Measurements from ENCODE around the gene CSDE1. TPM values are rescaled to one million over a fixed set of nuclear protein-coding genes. Genes with fewer than 3 reads are reported as not detected.

CSDE1 gene
- total and polyA plus RNA-seq, 5 donors = 227 to 819 (median 731) TPM

DNA sequence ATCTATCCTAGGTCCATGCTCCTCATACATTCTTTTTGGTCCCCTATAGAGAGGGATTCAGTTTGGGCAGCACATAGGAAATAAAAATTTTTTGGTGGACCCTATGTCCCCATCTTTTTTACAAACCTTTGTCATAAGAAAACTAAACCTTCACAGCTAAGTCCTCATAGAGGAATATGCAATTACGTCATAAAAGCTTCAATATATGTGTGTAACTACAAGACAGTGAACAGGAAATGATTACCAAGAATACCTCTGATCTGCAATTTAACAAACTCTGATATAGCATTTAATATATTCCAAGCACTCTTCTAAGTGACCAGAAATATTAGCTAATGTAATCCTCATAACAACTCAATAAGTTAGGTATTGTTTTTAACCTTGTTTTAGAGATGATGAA is 81.7 kb downstream of the CSDE1 start:
- no peaks in the 10 kb centered on the region for H3K4me1 ChIP-seq (ENCODE audit: control insufficient read depth, insufficient read depth, low read length)
- H3K4me3 ChIP-seq (ENCODE audit: low read length) = no peak overlapping the region
- DNase-seq (no peak), ATAC-seq (no peak)
- no peak overlapping the region for H3K27ac ChIP-seq (ENCODE audit: low read length)
- no peaks in the 10 kb centered on the region for H3K9me3 ChIP-seq (ENCODE audit: control insufficient read depth, low read length)
- H3K27me3 ChIP-seq (ENCODE audit: control insufficient read depth, insufficient read depth) = no peaks in the 10 kb centered on the region
- intact Hi-C loops (cut with DNase I) = no loop called here
- WGBS = 93% methylated on average over 1 of the region's 1 CpG

- no peak for ATAC-seq
Observed at GRCh38 chr1:114671939-114672275, 85.9 kb downstream of the CSDE1 start.

GRCh38 chr1:114671011-114671938 is 86.5 kb downstream of the CSDE1 start:
- intact Hi-C loops (cut with DNase I) = no loop called here
- DNase-seq (no peak), ATAC-seq (no peak)
- H3K4me1 ChIP-seq (ENCODE audit: control insufficient read depth, insufficient read depth, low read length) = no peaks in the 10 kb centered on the region
- 67% methylated on average over 9 of the region's 9 CpGs for WGBS
- H3K27ac ChIP-seq (ENCODE audit: low read length) = no peak overlapping the region
- peak overlapping the region; percentile 53 for H3K4me3 ChIP-seq (ENCODE audit: low read length)
- H3K9me3 ChIP-seq (ENCODE audit: control insufficient read depth, low read length) = no peaks in the 10 kb centered on the region
- no peaks in the 10 kb centered on the region for H3K27me3 ChIP-seq (ENCODE audit: control insufficient read depth, insufficient read depth)

More at GRCh38 chr1:114671939-114672275, 85.9 kb downstream of the CSDE1 start:
- intact Hi-C loops (cut with DNase I) = no loop called here
- H3K9me3 ChIP-seq (ENCODE audit: control insufficient read depth, low read length) = no peaks in the 10 kb centered on the region
- no peak overlapping the region for H3K4me3 ChIP-seq (ENCODE audit: low read length)
- DNase-seq = no peak
- no peaks in the 10 kb centered on the region for H3K27me3 ChIP-seq (ENCODE audit: control insufficient read depth, insufficient read depth)
- H3K4me1 ChIP-seq (ENCODE audit: control insufficient read depth, insufficient read depth, low read length) = no peaks in the 10 kb centered on the region
- H3K27ac ChIP-seq (ENCODE audit: low read length) = no peak overlapping the region
- WGBS = 88% methylated on average over 7 of the region's 7 CpGs

DNA sequence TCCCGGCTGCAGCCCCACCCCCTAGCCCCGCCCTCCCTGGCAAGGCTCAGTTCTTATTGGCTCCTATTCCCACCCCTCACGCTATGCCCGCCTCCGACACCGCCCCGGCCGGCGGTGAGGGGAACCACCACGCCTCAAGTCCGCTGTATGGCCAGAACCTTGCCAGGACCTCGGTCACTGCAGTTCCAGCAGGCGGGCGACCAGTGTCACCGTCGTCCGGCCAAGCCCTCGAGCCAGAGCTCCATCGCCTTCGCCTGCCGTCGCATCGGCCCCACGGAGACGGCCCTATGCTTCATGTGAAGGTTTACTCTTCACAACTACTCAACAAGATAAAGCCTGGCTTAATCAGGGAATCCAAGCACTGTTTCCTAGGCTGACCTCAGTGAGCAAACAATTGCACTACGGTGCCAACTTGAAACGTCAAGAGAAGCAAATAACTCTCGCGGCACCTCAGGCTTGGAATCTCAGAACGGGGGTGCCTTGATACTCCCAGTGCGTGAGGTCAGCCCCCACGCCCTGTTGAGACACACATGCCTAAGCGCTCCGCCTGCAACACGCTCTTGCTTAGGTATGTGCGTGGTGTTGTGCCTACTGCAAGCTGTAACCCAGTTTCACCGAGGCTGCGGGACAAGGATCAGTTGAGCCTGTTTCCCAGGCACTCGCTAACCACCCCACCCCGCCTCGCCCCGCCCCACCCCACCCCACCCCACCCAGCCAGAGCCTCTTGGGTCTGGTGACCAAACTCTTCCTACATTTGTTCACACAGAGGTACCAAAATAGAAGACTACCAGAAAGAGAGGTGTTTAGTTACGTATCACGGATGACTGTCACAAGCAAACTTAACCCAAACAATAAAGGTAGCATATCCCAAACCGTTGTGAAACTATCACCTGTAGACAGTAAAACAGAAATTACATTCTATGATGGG is 87.4 kb downstream of the CSDE1 start:
- intact Hi-C loops (cut with DNase I) = no loop called here
- peak; percentile 100 for ATAC-seq

GRCh38 chr1:114669562-114670082 is 88.2 kb downstream of the CSDE1 start, which contains the start of gene DENND2C:
Gene DENND2C, minus strand, starts transcription at chr1:114670049. Its CDS starts 44,065 bp downstream, at chr1:114625984.
- Histone ChIP-seq H3K4me3 (ENCODE audit: low read length) (peak within 1 kb of the TSS; percentile 53), H3K4me1 (ENCODE audit: control insufficient read depth, insufficient read depth, low read length) (no peaks in the 10 kb centered on the region), H3K27ac (ENCODE audit: low read length) (peak within 1 kb of the TSS; percentile 18), H3K27me3 (ENCODE audit: control insufficient read depth, insufficient read depth) (no peaks in the 10 kb centered on the region), H3K9me3 (ENCODE audit: control insufficient read depth, low read length) (no peaks in the 10 kb centered on the region)
- ATAC-seq = peak; percentile 77 to 81
- WGBS = under 1% methylated on average over 50 of the region's 50 CpGs
- DNase-seq = no peak
- intact Hi-C loops (cut with DNase I) = no loop called here

More for the DNA sequence above, 87.4 kb downstream of the CSDE1 start:
- Histone ChIP-seq H3K4me3 (ENCODE audit: low read length) (peak overlapping the region; percentile 53), H3K27ac (ENCODE audit: low read length) (peak overlapping the region; percentile 18), H3K27me3 (ENCODE audit: control insufficient read depth, insufficient read depth) (no peaks in the 10 kb centered on the region), H3K4me1 (ENCODE audit: control insufficient read depth, insufficient read depth, low read length) (no peaks in the 10 kb centered on the region), H3K9me3 (ENCODE audit: control insufficient read depth, low read length) (no peaks in the 10 kb centered on the region)
- WGBS = 4% methylated on average over 45 of the region's 45 CpGs
- peak; percentile 96 to 97 (median 97) for DNase-seq

DNA sequence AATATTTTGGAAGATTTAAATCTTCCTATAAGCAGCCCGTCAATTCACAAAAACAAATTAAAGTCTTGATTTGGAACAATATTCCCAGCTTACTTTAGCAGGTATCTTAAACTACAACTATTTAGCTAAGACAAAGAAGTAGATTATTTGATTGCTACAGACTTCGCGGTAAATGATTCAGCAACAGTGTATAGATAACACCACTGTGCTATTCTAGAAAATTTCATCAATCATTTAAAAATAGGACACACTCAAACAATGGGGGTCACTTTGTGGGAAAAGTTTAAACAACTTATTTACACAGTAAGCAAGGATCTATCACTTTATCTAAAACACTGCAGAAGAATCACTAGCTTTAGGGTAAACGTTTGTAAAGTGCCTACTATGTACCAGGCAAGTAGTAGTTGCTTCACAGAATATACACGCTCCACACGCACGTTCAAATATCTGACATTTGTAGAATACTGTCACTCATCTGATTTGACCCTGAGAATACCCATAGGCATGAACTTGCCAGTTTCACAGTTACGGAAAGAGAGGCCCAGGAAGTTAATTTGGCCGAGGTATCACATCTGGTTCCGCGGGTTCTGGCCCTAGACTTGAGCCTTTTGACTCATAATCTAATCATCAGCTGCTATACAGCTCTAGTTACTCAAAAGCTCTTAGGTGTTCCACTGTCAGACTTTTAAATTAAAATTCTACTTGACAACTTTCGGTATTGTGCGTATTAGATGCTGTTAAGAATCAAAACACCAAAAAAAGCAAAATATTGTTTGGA is 88.8 kb downstream of the CSDE1 start:
- H3K4me3 ChIP-seq (ENCODE audit: low read length) = peak overlapping the region; percentile 53
- no peaks in the 10 kb centered on the region for H3K4me1 ChIP-seq (ENCODE audit: control insufficient read depth, insufficient read depth, low read length)
- DNase-seq (no peak), ATAC-seq (no peak)
- 40% methylated on average over 13 of the region's 13 CpGs for WGBS
- intact Hi-C loops (cut with DNase I) = no loop called here
- H3K9me3 ChIP-seq (ENCODE audit: control insufficient read depth, low read length) = no peaks in the 10 kb centered on the region
- no peak overlapping the region for H3K27ac ChIP-seq (ENCODE audit: low read length)
- no peaks in the 10 kb centered on the region for H3K27me3 ChIP-seq (ENCODE audit: control insufficient read depth, insufficient read depth)

- WGBS = 88% methylated on average over 4 of the region's 4 CpGs
- no peaks in the 10 kb centered on the region for H3K27me3 ChIP-seq (ENCODE audit: control insufficient read depth, insufficient read depth)
- no peak overlapping the region for H3K4me3 ChIP-seq (ENCODE audit: low read length)
- no peaks in the 10 kb centered on the region for H3K4me1 ChIP-seq (ENCODE audit: control insufficient read depth, insufficient read depth, low read length)
- no peak overlapping the region for H3K27ac ChIP-seq (ENCODE audit: low read length)
- intact Hi-C loops (cut with DNase I) = no loop called here
- no peaks in the 10 kb centered on the region for H3K9me3 ChIP-seq (ENCODE audit: control insufficient read depth, low read length)
- DNase-seq = no peak
- no peak for ATAC-seq
Observed at GRCh38 chr1:114668373-114668772, 89.4 kb downstream of the CSDE1 start.

DNA sequence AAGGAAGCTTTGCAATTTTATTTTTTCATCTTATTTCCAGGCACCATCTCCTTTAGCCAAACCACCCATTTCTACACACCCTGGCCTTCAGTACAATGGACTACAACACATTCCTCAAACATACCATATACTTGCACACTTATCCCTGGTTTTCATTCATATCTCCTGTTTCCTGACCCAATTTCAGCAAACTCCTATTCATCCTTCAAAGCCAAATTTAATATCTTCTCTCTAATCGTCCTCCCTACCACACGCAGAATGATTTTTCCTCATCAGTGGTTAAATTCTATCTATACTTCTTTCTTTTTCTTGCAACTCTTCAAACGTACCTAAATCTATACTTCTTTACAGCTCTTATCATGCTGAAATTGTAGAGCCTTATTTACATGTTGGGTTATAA is 90.8 kb downstream of the CSDE1 start:
- 89% methylated on average over 3 of the region's 3 CpGs for WGBS

More for the DNA sequence above, 90.8 kb downstream of the CSDE1 start:
- H3K27ac ChIP-seq (ENCODE audit: low read length) = no peak overlapping the region
- H3K9me3 ChIP-seq (ENCODE audit: control insufficient read depth, low read length) = no peaks in the 10 kb centered on the region
- no peaks in the 10 kb centered on the region for H3K4me1 ChIP-seq (ENCODE audit: control insufficient read depth, insufficient read depth, low read length)
- ATAC-seq (no peak), DNase-seq (no peak)
- H3K27me3 ChIP-seq (ENCODE audit: control insufficient read depth, insufficient read depth) = no peaks in the 10 kb centered on the region
- H3K4me3 ChIP-seq (ENCODE audit: low read length) = no peak overlapping the region
- intact Hi-C loops (cut with DNase I) = no loop called here

Measured in right cardiac atrium (tissue), 5 donors.